ENCODE results near the gene SVEP1. TPM values are rescaled to one million over a fixed set of nuclear protein-coding genes. Genes with fewer than 3 reads are reported as not detected.

The SVEP1 gene
- total RNA-seq, 2 experiments from 2014 or later, result not detected

GRCh38 chr9:110455860-110456259 is 123.7 kb downstream of the SVEP1 start:
- no peak overlapping the region for H3K4me3 ChIP-seq (ENCODE audit: low read length)
- H3K4me1 Mint-ChIP-seq (ENCODE audit: low read depth), result no peaks in the 10 kb centered on the region
- H3K27me3 ChIP-seq (ENCODE audit: control insufficient read depth in 1 of 2, insufficient read depth in 2 of 2, low read length in 2 of 2), result peaks cover 0 to 3% of the 10 kb centered on the region in 2 experiments
- TF ChIP-seq CTCF (IDR thresholded peaks at IDR 0.05), result no peak
- DNase-seq (no peak), ATAC-seq (ENCODE audit: poor library complexity) (no peak)
- no peaks in the 10 kb centered on the region for H3K4me1 ChIP-seq (ENCODE audit: insufficient read depth, low read length)
- H3K4me3 Mint-ChIP-seq, result no peak overlapping the region
- no peak overlapping the region for H3K27ac Mint-ChIP-seq
- no peak overlapping the region for H3K27ac ChIP-seq (ENCODE audit: low read depth in 1 of 2, low read length in 2 of 2)
- ChIA-PET POLR2A (no interaction called here), CTCF (no interaction called here)
- intact Hi-C loops (cut with DNase I, micrococcal nuclease), result no loop called here
- H3K27me3 Mint-ChIP-seq, result peaks cover 11% of the 10 kb centered on the region
- H3K9me3 ChIP-seq (ENCODE audit: control insufficient read depth in 1 of 2, insufficient read depth in 1 of 2, low read length in 2 of 2), result no peaks in the 10 kb centered on the region
- H3K36me3 ChIP-seq (ENCODE audit: insufficient read depth, low read length), result no peaks in the 10 kb centered on the region
- no peaks in the 10 kb centered on the region for H3K9me3 Mint-ChIP-seq
- no peaks in the 10 kb centered on the region for H3K36me3 Mint-ChIP-seq (ENCODE audit: low read depth)

GRCh38 chr9:110452227-110452801 is 127.2 kb downstream of the SVEP1 start:
- H3K27ac Mint-ChIP-seq, result no peak overlapping the region
- H3K4me1 Mint-ChIP-seq (ENCODE audit: low read depth), result no peaks in the 10 kb centered on the region
- TF ChIP-seq CTCF (IDR thresholded peaks at IDR 0.05), result peak; percentile 28

GRCh38 chr9:110451726-110452125 is 127.8 kb downstream of the SVEP1 start:
- H3K9me3 ChIP-seq (ENCODE audit: control insufficient read depth in 1 of 2, insufficient read depth in 1 of 2, low read length in 2 of 2), result no peaks in the 10 kb centered on the region
- Mint-ChIP-seq H3K4me3 (no peak overlapping the region), H3K4me1 (ENCODE audit: low read depth) (no peaks in the 10 kb centered on the region), H3K36me3 (ENCODE audit: low read depth) (no peaks in the 10 kb centered on the region), H3K27ac (no peak overlapping the region), H3K27me3 (peaks cover 17% of the 10 kb centered on the region), H3K9me3 (no peaks in the 10 kb centered on the region)
- ChIA-PET CTCF (no interaction called here), POLR2A (no interaction called here)
- peaks cover 0 to 3% of the 10 kb centered on the region in 2 experiments for H3K27me3 ChIP-seq (ENCODE audit: control insufficient read depth in 1 of 2, insufficient read depth in 2 of 2, low read length in 2 of 2)
- intact Hi-C loops (cut with DNase I, micrococcal nuclease), result no loop called here
- H3K4me1 ChIP-seq (ENCODE audit: insufficient read depth, low read length), result no peaks in the 10 kb centered on the region
- H3K36me3 ChIP-seq (ENCODE audit: insufficient read depth, low read length), result no peaks in the 10 kb centered on the region
- TF ChIP-seq CTCF (IDR thresholded peaks at IDR 0.05), result no peak
- H3K27ac ChIP-seq (ENCODE audit: low read depth in 1 of 2, low read length in 2 of 2), result no peak overlapping the region
- DNase-seq, result no peak
- ATAC-seq (ENCODE audit: poor library complexity), result no peak
- H3K4me3 ChIP-seq (ENCODE audit: low read length), result no peak overlapping the region

More at GRCh38 chr9:110452227-110452801, 127.2 kb downstream of the SVEP1 start:
- DNase-seq (no peak), ATAC-seq (ENCODE audit: poor library complexity) (no peak)
- Histone ChIP-seq H3K9me3 (ENCODE audit: control insufficient read depth in 1 of 2, insufficient read depth in 1 of 2, low read length in 2 of 2) (no peaks in the 10 kb centered on the region), H3K36me3 (ENCODE audit: insufficient read depth, low read length) (no peaks in the 10 kb centered on the region), H3K4me1 (ENCODE audit: insufficient read depth, low read length) (no peaks in the 10 kb centered on the region), H3K27me3 (ENCODE audit: control insufficient read depth in 1 of 2, insufficient read depth in 2 of 2, low read length in 2 of 2) (peaks cover 0 to 3% of the 10 kb centered on the region in 2 experiments), H3K27ac (ENCODE audit: low read depth in 1 of 2, low read length in 2 of 2) (no peak overlapping the region), H3K4me3 (ENCODE audit: low read length) (no peak overlapping the region)
- Mint-ChIP-seq H3K4me3 (no peak overlapping the region), H3K27me3 (peaks cover 17% of the 10 kb centered on the region), H3K36me3 (ENCODE audit: low read depth) (no peaks in the 10 kb centered on the region), H3K9me3 (no peaks in the 10 kb centered on the region)
- ChIA-PET CTCF (no interaction called here), POLR2A (no interaction called here)
- intact Hi-C loops (cut with DNase I, micrococcal nuclease), result no loop called here

All from CD4-positive, alpha-beta T cell (primary cell).